Trophoblast cell (in vitro differentiated cells and primary cell): ENCODE measurements around the gene SETD3.
A peak's percentile ranks its signal among the peaks of the same experiment; 100 is the strongest.

ENCODE experiments used
- DNase-seq, 2 donors: peaks; one replicate each; pipeline ENCODE4 v3.0.0-alpha.2; 2016
- H2AFZ ChIP-seq: 2 replicates; pipeline ENCODE4 v1.6.1; 2013; ENCODE audit warnings: low read length, moderate library complexity, mild to moderate bottlenecking; ENCODE audit not compliant: insufficient read depth, poor library complexity
- H2AK5ac ChIP-seq: 2 replicates; pipeline ENCODE4 v1.6.1; 2013; ENCODE audit warnings: mild to moderate bottlenecking, low read length
- H2BK120ac ChIP-seq: 2 replicates; pipeline ENCODE4 v1.6.1; 2013; ENCODE audit warnings: low read length, mild to moderate bottlenecking, moderate library complexity; ENCODE audit not compliant: insufficient read depth, poor library complexity
- H2BK12ac ChIP-seq: 2 replicates; pipeline ENCODE4 v1.6.1; 2013; ENCODE audit warnings: mild to moderate bottlenecking, low read length, moderate library complexity
- H2BK5ac ChIP-seq: 2 replicates; pipeline ENCODE4 v1.6.1; 2013; ENCODE audit warnings: low read length, low read depth, moderate library complexity, mild to moderate bottlenecking; ENCODE audit not compliant: poor library complexity
- H3K14ac ChIP-seq: 2 replicates; pipeline ENCODE4 v1.6.1; 2013; ENCODE audit warnings: mild to moderate bottlenecking, low read length
- H3K18ac ChIP-seq: 2 replicates; pipeline ENCODE4 v1.6.1; 2013; ENCODE audit warnings: mild to moderate bottlenecking, low read length
- H3K23ac ChIP-seq: 2 replicates; pipeline ENCODE4 v1.6.1; 2013; ENCODE audit warnings: low read length
- H3K27ac ChIP-seq: 2 replicates; pipeline ENCODE4 v1.5.1; 2013; ENCODE audit warnings: low read depth, mild to moderate bottlenecking, inconsistent platforms, low read length, moderate library complexity
- H3K27me3 ChIP-seq: 2 replicates; pipeline ENCODE4 v1.6.1; 2013; ENCODE audit warnings: inconsistent platforms, mild to moderate bottlenecking, low read length, moderate library complexity; ENCODE audit not compliant: insufficient read depth
- H3K36me3 ChIP-seq, 2 experiments: 1 replicate in 1 of 2; 2 replicates in 1 of 2; pipeline ENCODE4 v1.6.1; 2013; ENCODE audit warnings: low read length in 2 of 2, mild to moderate bottlenecking in 2 of 2, moderate library complexity in 1 of 2; ENCODE audit not compliant: insufficient read depth in 2 of 2, control insufficient read depth in 1 of 2
- H3K4ac ChIP-seq: 2 replicates; pipeline ENCODE4 v1.6.1; 2013; ENCODE audit warnings: low read depth, mild to moderate bottlenecking, low read length, moderate library complexity
- H3K4me1 ChIP-seq, 2 experiments: 1 replicate in 1 of 2; 2 replicates in 1 of 2; pipeline ENCODE4 v1.6.1; 2013; ENCODE audit warnings: low read length in 2 of 2, mild to moderate bottlenecking in 2 of 2, moderate library complexity in 1 of 2; ENCODE audit not compliant: insufficient read depth in 2 of 2, control insufficient read depth in 1 of 2
- H3K4me2 ChIP-seq: 2 replicates; pipeline ENCODE4 v1.6.1; 2013; ENCODE audit warnings: inconsistent platforms, mild to moderate bottlenecking, low read length, moderate library complexity
- H3K4me3 ChIP-seq: 2 replicates; pipeline ENCODE4 v1.5.1; 2013; ENCODE audit warnings: mild to moderate bottlenecking, low read depth, low read length, inconsistent platforms
- H3K79me1 ChIP-seq: one replicate; pipeline ENCODE4 v1.6.1; 2013; ENCODE audit warnings: low read length
- H3K79me2 ChIP-seq: 2 replicates; pipeline ENCODE4 v1.6.1; 2013; ENCODE audit warnings: low read length, mild to moderate bottlenecking; ENCODE audit not compliant: control insufficient read depth, insufficient read depth, poor library complexity
- H3K9ac ChIP-seq: 2 replicates; pipeline ENCODE4 v1.6.1; 2013; ENCODE audit warnings: mild to moderate bottlenecking, low read length
- H3K9me3 ChIP-seq: 2 replicates; pipeline ENCODE4 v1.6.1; 2013; ENCODE audit warnings: low read depth, mild to moderate bottlenecking, control low read depth, inconsistent platforms, low read length; ENCODE audit not compliant: insufficient read depth
- H4K12ac ChIP-seq: 2 replicates; pipeline ENCODE4 v1.6.1; 2013; ENCODE audit warnings: low read depth, mild to moderate bottlenecking, low read length, moderate library complexity
- H4K8ac ChIP-seq: 2 replicates; pipeline ENCODE4 v1.6.1; 2013; ENCODE audit warnings: low read depth, mild to moderate bottlenecking, low read length, moderate library complexity
- H4K91ac ChIP-seq: one replicate; pipeline ENCODE4 v1.6.1; 2013; ENCODE audit warnings: low read depth, mild to moderate bottlenecking, low read length, moderate library complexity
- WGBS: extraction: QIAGEN DNeasy Blood & Tissue Kit; methylation state at CpG from one replicate; pipeline ENCODE4 v1.1.7; 2013; ENCODE audit warnings: missing lambda C conversion rate; ENCODE audit not compliant: insufficient read length, insufficient coverage; ENCODE audit errors: extremely low coverage; 5-methylcytosine and 5-hydroxymethylcytosine counted together

Gene SETD3

DNA sequence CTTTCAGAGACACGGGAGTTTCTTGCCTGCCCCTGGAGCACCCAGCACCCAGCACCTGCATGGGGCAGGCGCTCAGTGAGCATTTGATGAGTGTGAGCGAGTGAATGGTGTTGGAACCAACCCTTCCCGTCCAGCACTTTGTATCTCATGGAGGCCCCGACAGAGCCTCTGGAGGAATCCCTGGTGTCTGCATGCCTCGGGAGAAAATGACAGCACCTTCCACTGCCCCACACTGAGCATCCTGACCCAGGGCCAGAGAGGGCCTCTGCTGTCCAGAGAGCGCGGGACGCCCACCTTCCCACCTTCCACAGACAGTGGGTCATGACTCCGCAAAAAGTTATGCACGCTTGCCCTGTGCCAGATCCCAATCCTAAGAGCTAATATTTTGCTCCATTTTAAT, 105.7 kb downstream of the SETD3 start:
- Histone ChIP-seq H3K23ac (no peak overlapping the region), H3K18ac (no peak overlapping the region), H2AK5ac (no peak overlapping the region), H3K9me3 (no peaks in the 10 kb centered on the region), H3K79me2 (no peaks in the 10 kb centered on the region), H3K14ac (no peak overlapping the region), H3K9ac (no peak overlapping the region), H4K91ac (no peak overlapping the region), H3K4me1 (peaks cover 4 to 5% of the 10 kb centered on the region in 2 experiments), H3K36me3 (no peaks in the 10 kb centered on the region), H2BK120ac (no peak overlapping the region), H3K27ac (no peak overlapping the region), H2AFZ (no peak overlapping the region), H4K12ac (no peak overlapping the region), H3K27me3 (no peaks in the 10 kb centered on the region), H2BK5ac (no peak overlapping the region), H3K4me3 (no peak overlapping the region), H2BK12ac (no peak overlapping the region), H3K4ac (no peak overlapping the region), H3K79me1 (no peaks in the 10 kb centered on the region), H4K8ac (no peak overlapping the region), H3K4me2 (no peak overlapping the region)
- WGBS = no CpG with 5 or more reads among the region's 11 CpGs
- DNase-seq = no peak

DNA sequence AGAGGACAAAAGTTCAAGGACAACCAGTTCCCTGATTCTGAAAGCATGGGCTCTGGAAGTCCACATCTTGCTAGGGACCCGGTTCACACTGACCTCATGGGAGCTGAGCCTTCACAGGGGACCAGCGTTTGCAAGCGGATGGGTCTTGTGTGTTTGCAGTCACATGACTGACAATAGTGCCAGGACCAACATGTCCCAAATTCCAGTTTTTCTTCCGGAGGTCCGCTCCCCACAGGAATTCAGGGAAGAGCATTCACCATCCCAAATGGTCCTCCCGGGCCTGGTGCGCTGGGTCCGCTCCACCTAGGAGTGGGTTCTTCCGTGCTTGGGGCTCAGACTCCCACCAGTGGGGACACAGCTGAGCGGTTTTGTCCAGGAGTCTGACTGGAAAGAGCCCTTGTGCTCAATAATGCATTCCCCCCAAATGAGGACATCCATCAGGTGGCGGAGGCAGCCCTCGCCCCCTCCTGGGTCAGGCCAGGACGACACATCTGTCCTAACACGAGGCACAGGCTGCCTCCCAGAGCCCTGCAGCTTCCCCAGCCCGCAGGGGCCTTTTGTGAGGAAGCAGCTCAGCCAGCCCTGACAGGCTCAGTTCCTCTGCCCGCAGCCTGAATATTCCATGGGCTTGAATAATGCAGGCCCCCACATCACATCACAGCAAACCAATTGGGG, 116.9 kb downstream of the SETD3 start:
- Histone ChIP-seq H2BK12ac (no peak overlapping the region), H3K9ac (no peak overlapping the region), H3K79me2 (no peaks in the 10 kb centered on the region), H3K36me3 (no peaks in the 10 kb centered on the region), H3K27ac (no peak overlapping the region), H3K4me3 (no peak overlapping the region), H3K18ac (no peak overlapping the region), H3K23ac (no peak overlapping the region), H2AK5ac (no peak overlapping the region), H3K4ac (no peak overlapping the region), H3K4me2 (no peak overlapping the region), H4K8ac (no peak overlapping the region), H3K79me1 (no peaks in the 10 kb centered on the region), H3K27me3 (no peaks in the 10 kb centered on the region), H2AFZ (no peak overlapping the region), H3K4me1 (peaks cover 14 to 16% of the 10 kb centered on the region in 2 experiments), H4K91ac (no peak overlapping the region), H4K12ac (no peak overlapping the region), H3K14ac (no peak overlapping the region), H2BK120ac (no peak overlapping the region), H3K9me3 (no peaks in the 10 kb centered on the region), H2BK5ac (no peak overlapping the region)
- peak; percentile 48 to 67 for DNase-seq
- WGBS = no CpG with 5 or more reads among the region's 16 CpGs

DNA sequence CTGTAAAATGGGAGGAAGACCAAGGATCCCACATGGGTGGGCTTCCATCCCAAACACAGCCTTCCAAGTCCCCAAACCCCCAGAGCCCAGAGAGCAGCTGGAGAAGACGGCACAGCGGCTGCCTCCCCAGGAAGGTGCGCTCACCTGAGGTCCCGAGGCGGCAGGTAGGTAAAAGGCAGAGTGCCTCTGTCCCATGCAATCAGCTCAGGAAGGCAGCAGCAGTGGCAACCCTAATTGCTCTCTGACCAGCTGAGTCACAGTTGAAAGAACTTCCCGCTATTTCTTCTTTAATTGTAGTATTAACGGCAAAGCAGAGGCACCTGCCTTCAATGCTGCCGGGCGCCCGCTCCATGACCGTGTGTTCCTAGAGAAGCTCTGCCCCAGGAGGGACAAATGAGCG, 117.6 kb downstream of the SETD3 start:
- H3K79me2 ChIP-seq = no peaks in the 10 kb centered on the region
- no CpG with 5 or more reads among the region's 12 CpGs for WGBS
- no peak overlapping the region for H2AFZ ChIP-seq

GRCh38 chr14:99361596-99362215, 119.0 kb downstream of the SETD3 start:
- peak overlapping the region; percentile 43 for H3K9ac ChIP-seq
- H2BK120ac ChIP-seq = no peak overlapping the region
- H4K12ac ChIP-seq = no peak overlapping the region
- H3K4me2 ChIP-seq = no peak overlapping the region
- DNase-seq = peak; percentile 37 to 65
- no peak overlapping the region for H4K91ac ChIP-seq
- H3K9me3 ChIP-seq = no peaks in the 10 kb centered on the region
- no peak overlapping the region for H3K18ac ChIP-seq
- no peak overlapping the region for H2AK5ac ChIP-seq
- no peak overlapping the region for H3K4ac ChIP-seq
- H2AFZ ChIP-seq = no peak overlapping the region
- no peaks in the 10 kb centered on the region for H3K36me3 ChIP-seq
- H3K27me3 ChIP-seq = no peaks in the 10 kb centered on the region
- H3K4me3 ChIP-seq = no peak overlapping the region
- H3K14ac ChIP-seq = no peak overlapping the region
- H3K79me1 ChIP-seq = no peaks in the 10 kb centered on the region
- H3K23ac ChIP-seq = no peak overlapping the region
- H3K79me2 ChIP-seq = no peaks in the 10 kb centered on the region
- H2BK5ac ChIP-seq = no peak overlapping the region
- WGBS = no CpG with 5 or more reads among the region's 21 CpGs
- H3K27ac ChIP-seq = no peak overlapping the region
- H4K8ac ChIP-seq = no peak overlapping the region
- H3K4me1 ChIP-seq = peaks cover 14 to 16% of the 10 kb centered on the region in 2 experiments
- no peak overlapping the region for H2BK12ac ChIP-seq

More for the DNA sequence above, 117.6 kb downstream of the SETD3 start:
- no peak overlapping the region for H2BK5ac ChIP-seq
- no peak overlapping the region for H4K8ac ChIP-seq
- H3K9me3 ChIP-seq = no peaks in the 10 kb centered on the region
- H3K36me3 ChIP-seq = no peaks in the 10 kb centered on the region
- H3K27ac ChIP-seq = no peak overlapping the region
- no peak overlapping the region for H2AK5ac ChIP-seq
- H3K23ac ChIP-seq = no peak overlapping the region
- no peak overlapping the region for H2BK120ac ChIP-seq
- H3K4me2 ChIP-seq = no peak overlapping the region
- no peak overlapping the region for H3K14ac ChIP-seq
- H3K79me1 ChIP-seq = no peaks in the 10 kb centered on the region
- H3K9ac ChIP-seq = no peak overlapping the region
- DNase-seq = peak; percentile 68 to 78
- H2BK12ac ChIP-seq = no peak overlapping the region
- H3K27me3 ChIP-seq = no peaks in the 10 kb centered on the region
- H4K91ac ChIP-seq = no peak overlapping the region
- no peak overlapping the region for H3K4ac ChIP-seq
- no peak overlapping the region for H3K18ac ChIP-seq
- H3K4me1 ChIP-seq = peaks cover 14 to 16% of the 10 kb centered on the region in 2 experiments
- H3K4me3 ChIP-seq = no peak overlapping the region
- H4K12ac ChIP-seq = no peak overlapping the region
